AG04449 (cell line): ENCODE results near the gene HPSE.

Experiments
- CTCF ChIA-PET: fragments of 350-600 bp; formaldehyde crosslinking; extraction: SDS; loops from one replicate; lab custom pipeline; 2021; ENCODE audit warnings: antibody characterized with exemption; lab: Yijun Ruan, JAX
- POLR2A ChIA-PET: fragments of 400-600, 350-600 bp; formaldehyde crosslinking; extraction: SDS; loops from one replicate; lab custom pipeline; 2020; ENCODE audit warnings: antibody characterized with exemption, inconsistent platforms; lab: Yijun Ruan, JAX
- DNase-seq: peaks from one replicate; pipeline ENCODE4 v3.0.0-alpha.2; 2010; ENCODE audit warnings: low read depth, low spot score
- H3K4me3 ChIP-seq: 2 replicates; pipeline ENCODE4 v1.5.1; 2011; ENCODE audit warnings: low read depth, mild to moderate bottlenecking, control low read depth, low read length
- TF ChIP-seq, protein P1 (sequence below): IDR thresholded peaks from one replicate; pipeline ENCODE4 v1.5.1; 2011; ENCODE audit warnings: mild to moderate bottlenecking, moderate library complexity, low read length, control low read depth, inconsistent platforms; ENCODE audit not compliant: insufficient read depth; ENCODE audit errors: missing control alignments

HPSE gene

DNA sequence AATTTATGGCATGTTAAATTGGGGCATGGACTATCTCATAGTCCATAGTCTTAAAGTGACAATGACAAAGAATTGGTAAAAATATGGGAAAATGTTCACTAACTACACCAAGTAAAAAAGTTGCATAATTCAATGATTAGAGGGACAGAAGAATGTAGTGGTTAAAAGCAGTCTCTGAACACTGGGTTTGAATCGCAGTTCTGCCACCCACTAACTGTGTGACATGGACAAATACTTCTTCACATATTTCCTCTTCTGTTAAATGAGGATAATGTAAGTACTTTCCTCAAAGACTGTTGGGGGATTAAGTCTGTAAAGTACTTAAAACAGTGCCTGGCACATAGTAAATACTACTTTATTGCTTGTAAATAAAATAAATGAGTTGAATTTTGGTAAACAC, 65.4 kb downstream of the HPSE start:
- CTCF ChIA-PET, result interaction anchor here (0.9 to 10.7 kb wide), 4 partner anchors 9 to 195 kb away, joined by 3 to 183 read pairs (median 21); no protein-coding TSS in a partner anchor
- no peak overlapping the region for H3K4me3 ChIP-seq
- TF ChIP-seq, protein P1, sequence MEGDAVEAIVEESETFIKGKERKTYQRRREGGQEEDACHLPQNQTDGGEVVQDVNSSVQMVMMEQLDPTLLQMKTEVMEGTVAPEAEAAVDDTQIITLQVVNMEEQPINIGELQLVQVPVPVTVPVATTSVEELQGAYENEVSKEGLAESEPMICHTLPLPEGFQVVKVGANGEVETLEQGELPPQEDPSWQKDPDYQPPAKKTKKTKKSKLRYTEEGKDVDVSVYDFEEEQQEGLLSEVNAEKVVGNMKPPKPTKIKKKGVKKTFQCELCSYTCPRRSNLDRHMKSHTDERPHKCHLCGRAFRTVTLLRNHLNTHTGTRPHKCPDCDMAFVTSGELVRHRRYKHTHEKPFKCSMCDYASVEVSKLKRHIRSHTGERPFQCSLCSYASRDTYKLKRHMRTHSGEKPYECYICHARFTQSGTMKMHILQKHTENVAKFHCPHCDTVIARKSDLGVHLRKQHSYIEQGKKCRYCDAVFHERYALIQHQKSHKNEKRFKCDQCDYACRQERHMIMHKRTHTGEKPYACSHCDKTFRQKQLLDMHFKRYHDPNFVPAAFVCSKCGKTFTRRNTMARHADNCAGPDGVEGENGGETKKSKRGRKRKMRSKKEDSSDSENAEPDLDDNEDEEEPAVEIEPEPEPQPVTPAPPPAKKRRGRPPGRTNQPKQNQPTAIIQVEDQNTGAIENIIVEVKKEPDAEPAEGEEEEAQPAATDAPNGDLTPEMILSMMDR, result no peak
- POLR2A ChIA-PET, result no interaction called here
- DNase-seq, result no peak

DNA sequence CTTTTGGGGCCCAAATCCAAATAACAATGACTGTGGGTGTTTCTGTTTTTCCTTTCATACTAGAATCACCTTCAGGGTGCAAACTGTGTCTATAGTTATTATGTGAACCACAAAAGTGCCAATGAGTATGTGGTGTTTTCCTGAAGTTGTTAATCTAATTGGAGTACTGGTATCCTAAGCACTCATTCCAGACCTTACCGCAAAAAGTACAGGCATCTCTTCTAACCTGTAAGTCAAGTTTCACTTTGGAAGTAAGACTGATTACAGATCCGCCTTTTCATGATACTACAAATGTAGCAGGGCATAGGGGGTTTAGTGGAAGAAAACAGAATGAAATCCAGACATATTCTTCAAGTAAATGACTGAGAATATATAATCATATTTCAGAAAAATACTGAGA, 66.2 kb downstream of the HPSE start:
- no peak overlapping the region for H3K4me3 ChIP-seq
- TF ChIP-seq, protein P1, result no peak
- no peak for DNase-seq
- CTCF ChIA-PET, result interaction anchor here (0.9 to 10.7 kb wide), 7 partner anchors 8 to 194 kb away, joined by 3 to 183 read pairs (median 6); partner anchors contain the start of gene COQ2
- POLR2A ChIA-PET, result no interaction called here

DNA sequence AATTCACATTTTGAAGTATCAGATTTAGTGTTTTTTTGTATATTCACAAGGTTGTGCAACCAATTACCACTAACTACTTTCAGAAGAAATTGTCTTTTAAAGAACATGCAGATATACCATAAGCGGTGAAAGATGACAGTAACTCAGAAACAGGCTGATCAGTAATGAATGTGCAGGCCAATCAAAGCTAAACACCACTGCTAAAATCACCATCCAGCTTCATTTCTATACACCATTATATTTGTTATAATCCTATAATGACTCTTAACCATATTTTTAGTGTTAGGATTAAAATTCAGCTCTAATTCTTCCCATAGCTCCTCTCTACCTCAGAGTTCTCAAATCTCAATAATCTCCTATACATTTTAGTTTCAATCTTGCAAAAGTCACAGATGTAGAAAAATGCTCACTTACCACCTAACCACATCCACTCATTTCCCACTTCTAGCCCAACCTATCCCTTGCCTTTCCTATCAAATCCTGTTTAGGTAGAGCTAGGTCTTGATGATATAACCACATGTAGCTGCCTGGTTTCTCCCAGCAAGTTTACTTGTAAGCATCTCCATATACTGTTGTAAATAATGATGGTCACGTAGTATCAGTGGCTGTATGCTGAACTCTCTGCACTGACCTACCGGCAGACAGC, 66.7 kb downstream of the HPSE start:
- ChIA-PET CTCF (interaction anchor here (0.7 to 10.7 kb wide), 8 partner anchors 9 to 281 kb away, joined by 3 to 183 read pairs (median 4); partner anchors contain the start of gene COQ2), POLR2A (no interaction called here)
- TF ChIP-seq, protein P1, result no peak
- no peak for DNase-seq
- H3K4me3 ChIP-seq, result no peak overlapping the region

DNA sequence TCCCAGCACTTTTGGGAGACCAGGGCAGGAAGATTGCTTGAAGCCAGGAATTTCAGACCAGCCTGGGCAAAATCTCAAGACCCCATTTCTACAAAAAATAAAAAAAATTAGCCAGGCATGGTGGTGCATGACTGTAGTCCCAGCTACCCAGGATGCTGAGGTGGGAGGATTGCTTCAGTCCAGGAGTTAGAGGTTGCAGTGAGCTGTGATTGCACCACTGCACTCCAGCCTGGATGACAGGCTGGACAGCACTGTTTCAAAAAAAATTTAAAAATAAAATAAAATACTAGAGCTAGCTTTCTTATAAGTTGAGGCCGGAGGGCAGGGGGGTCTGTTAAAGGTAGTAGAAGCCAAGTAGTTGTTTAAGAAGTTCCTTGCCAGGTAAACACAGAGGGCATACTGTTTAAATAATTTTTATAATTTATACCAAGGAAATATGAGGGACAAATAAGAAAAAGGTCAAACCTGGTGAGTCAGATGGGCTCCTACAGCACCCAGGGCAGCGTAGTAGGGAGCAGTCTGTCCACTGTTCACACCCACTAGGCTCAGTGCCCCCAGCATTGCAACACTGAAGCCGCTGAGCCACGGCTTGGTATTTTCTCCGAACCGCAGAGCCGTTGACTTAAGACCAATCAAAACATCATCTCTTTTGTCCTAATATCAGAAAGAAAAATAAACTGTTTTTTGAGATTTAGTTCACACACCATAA, 67.4 kb downstream of the HPSE start:
- H3K4me3 ChIP-seq, result no peak overlapping the region
- TF ChIP-seq, protein P1, result no peak
- ChIA-PET POLR2A (no interaction called here), CTCF (interaction anchor here (0.7 to 10.7 kb wide), 12 partner anchors 8 to 282 kb away, joined by 3 to 183 read pairs (median 4); partner anchors contain the start of gene COQ2)
- DNase-seq, result no peak

DNA sequence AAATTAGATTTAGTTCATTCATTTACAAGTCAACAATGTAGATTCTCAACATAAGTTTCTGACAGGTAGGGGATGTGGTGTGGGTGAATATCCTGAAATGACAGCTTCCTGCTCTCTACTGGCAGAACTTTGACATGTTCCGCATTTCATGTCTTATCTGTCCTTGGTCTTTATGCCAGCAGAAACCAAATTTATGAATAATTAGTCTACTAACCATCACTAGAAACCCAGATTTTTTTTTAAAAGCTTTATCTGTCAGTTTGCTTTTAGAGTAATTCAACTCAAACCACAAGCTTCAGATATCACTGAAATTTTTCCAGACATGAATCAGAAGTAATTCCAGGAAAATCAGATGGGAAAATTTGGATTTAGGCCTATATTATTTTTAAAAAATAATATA, 68.0 kb downstream of the HPSE start:
- ChIA-PET POLR2A (no interaction called here), CTCF (interaction anchor here (0.7 to 10.7 kb wide), 9 partner anchors 13 to 213 kb away, joined by 3 to 183 read pairs (median 4); partner anchors contain the start of gene COQ2)
- TF ChIP-seq, protein P1, result no peak
- no peak overlapping the region for H3K4me3 ChIP-seq
- no peak for DNase-seq

DNA sequence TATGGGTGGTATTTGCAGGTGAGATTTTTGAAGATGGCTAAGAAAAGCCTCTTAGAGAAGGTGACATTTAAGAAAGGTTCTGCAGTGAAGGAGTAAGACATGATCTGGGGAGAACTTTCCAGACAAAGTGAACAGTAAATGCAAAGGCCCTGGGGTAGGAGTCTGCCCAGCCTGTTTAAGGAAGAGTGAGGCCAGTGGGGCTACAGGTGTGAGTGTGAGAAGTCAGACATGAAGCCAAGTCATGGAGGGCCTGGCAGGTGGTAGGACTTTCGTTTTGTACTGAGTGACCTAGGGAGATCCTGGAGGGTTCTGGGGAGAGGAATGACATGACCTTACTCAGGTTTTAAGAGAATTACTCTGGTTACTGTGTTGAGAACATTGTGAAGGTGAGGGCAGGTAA, 71.5 kb downstream of the HPSE start:
- TF ChIP-seq, protein P1, result no peak
- no peak for DNase-seq
- CTCF ChIA-PET, result interaction anchor here (1.6 to 10.7 kb wide), 6 partner anchors 9 to 227 kb away, joined by 3 to 183 read pairs (median 5); partner anchors contain the start of gene COPS4
- no peak overlapping the region for H3K4me3 ChIP-seq
- POLR2A ChIA-PET, result no interaction called here
